ENCODE data around the gene ABI2. TPM values are rescaled to one million over a fixed set of nuclear protein-coding genes. Genes with fewer than 3 reads are reported as not detected.

Gene ABI2
- total RNA-seq, 1 donor from 2014 or later = 85.4 TPM

DNA sequence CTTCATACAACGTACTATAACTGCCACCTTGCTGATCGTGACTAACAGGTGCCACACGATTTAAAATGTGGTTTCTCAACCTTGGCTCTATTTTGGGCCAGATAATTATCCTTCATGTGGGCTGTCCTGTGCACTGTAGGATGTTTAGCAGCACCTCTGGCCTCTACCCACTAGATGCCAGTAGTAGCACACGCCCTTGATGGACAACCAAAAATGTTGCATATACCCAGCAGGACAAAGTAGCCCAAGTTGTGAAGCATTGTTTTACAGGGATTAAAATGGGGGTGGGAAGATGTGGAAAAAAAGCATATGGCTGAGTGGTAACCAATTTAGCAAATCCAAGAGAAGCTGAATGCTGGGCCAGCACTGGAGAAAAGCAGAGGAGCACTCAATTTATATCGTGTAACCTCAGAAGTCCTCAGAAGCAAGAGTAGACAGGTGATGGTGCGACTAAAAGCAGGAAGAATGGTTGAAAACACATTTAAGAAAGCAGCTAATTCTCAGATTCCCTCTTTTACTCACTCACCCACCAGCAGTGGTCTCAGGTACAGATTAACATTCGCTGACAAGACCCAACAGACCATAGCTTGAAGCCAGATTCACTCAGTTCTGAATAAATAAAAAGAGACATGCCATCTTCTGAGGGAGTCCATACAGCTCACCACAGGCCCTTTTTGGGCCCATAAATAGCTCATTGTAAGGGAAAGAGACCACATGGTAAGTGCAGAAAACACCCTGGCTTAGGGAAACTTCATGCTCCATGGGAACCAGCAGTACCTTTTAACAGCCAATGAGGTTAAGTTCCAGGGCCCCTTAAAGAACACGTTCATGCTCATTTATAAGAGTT lies 156.3 kb downstream of the ABI2 start:
- H3K36me3 Mint-ChIP-seq (ENCODE audit: unreplicated experiment) = peaks cover 20% of the 10 kb centered on the region
- H3K27ac Mint-ChIP-seq (ENCODE audit: unreplicated experiment) = peak overlapping the region; percentile 39
- no peak overlapping the region for H3K4me3 Mint-ChIP-seq (ENCODE audit: unreplicated experiment)

DNA sequence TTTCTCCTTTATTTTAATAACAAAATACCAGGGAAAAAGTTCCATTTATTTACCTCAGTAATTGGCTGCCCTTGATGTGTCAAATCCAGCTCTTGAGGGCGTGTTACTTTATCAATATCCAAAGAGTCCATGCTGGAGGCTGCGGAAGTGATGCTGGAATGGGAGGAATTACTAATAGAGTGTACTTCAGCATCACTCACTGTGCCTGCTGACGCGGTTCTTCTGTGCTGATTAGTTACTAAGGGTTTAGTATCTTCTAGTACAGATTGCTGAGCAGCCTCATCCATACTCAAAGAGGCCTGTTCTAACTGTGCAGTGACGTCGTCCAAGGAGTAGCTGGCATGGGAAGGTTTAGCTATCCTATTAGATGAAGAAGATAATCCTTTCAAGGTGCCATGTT lies 161.3 kb downstream of the ABI2 start:
- H3K36me3 Mint-ChIP-seq (ENCODE audit: unreplicated experiment) = peaks cover 32% of the 10 kb centered on the region

More for the DNA sequence above, 156.3 kb downstream of the ABI2 start:
- TF ChIP-seq, protein P1, sequence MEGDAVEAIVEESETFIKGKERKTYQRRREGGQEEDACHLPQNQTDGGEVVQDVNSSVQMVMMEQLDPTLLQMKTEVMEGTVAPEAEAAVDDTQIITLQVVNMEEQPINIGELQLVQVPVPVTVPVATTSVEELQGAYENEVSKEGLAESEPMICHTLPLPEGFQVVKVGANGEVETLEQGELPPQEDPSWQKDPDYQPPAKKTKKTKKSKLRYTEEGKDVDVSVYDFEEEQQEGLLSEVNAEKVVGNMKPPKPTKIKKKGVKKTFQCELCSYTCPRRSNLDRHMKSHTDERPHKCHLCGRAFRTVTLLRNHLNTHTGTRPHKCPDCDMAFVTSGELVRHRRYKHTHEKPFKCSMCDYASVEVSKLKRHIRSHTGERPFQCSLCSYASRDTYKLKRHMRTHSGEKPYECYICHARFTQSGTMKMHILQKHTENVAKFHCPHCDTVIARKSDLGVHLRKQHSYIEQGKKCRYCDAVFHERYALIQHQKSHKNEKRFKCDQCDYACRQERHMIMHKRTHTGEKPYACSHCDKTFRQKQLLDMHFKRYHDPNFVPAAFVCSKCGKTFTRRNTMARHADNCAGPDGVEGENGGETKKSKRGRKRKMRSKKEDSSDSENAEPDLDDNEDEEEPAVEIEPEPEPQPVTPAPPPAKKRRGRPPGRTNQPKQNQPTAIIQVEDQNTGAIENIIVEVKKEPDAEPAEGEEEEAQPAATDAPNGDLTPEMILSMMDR (IDR thresholded peaks at IDR 0.05) = peak; percentile 61
- no peak for DNase-seq (ENCODE audit: extremely low spot score, unreplicated experiment)
- no peaks in the 10 kb centered on the region for H3K27me3 Mint-ChIP-seq (ENCODE audit: unreplicated experiment)
- no peaks in the 10 kb centered on the region for H3K9me3 Mint-ChIP-seq (ENCODE audit: unreplicated experiment)
- H3K4me1 Mint-ChIP-seq (ENCODE audit: unreplicated experiment) = no peaks in the 10 kb centered on the region

DNA sequence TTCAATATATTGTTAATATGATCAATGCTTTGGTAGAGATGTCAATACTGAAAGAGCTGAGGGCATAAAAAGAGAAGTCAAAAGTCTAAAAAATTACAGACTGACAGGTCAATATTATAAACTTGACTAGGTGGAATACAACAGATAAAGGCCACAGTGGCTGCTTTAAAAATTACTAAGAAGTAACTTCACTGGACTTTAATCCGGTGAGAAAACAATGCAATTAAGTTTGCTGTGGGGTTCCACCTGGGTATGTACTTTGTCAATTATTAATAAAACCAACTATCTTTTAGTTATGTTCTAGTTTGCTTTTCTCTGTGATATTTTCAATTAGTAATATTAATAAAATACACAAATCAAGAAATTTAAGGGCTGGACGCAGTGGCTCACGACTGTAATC lies 162.2 kb downstream of the ABI2 start:
- no peaks in the 10 kb centered on the region for H3K9me3 Mint-ChIP-seq (ENCODE audit: unreplicated experiment)
- no peak overlapping the region for H3K27ac Mint-ChIP-seq (ENCODE audit: unreplicated experiment)
- peaks cover 37% of the 10 kb centered on the region for H3K36me3 Mint-ChIP-seq (ENCODE audit: unreplicated experiment)
- DNase-seq (ENCODE audit: extremely low spot score, unreplicated experiment) = no peak
- H3K27me3 Mint-ChIP-seq (ENCODE audit: unreplicated experiment) = no peaks in the 10 kb centered on the region
- peaks cover 8% of the 10 kb centered on the region for H3K4me1 Mint-ChIP-seq (ENCODE audit: unreplicated experiment)
- H3K4me3 Mint-ChIP-seq (ENCODE audit: unreplicated experiment) = no peak overlapping the region
- TF ChIP-seq, protein P1 (IDR thresholded peaks at IDR 0.05) = no peak

More for the DNA sequence above, 161.3 kb downstream of the ABI2 start:
- Mint-ChIP-seq H3K4me3 (ENCODE audit: unreplicated experiment) (no peak overlapping the region), H3K27me3 (ENCODE audit: unreplicated experiment) (no peaks in the 10 kb centered on the region), H3K9me3 (ENCODE audit: unreplicated experiment) (no peaks in the 10 kb centered on the region), H3K27ac (ENCODE audit: unreplicated experiment) (no peak overlapping the region), H3K4me1 (ENCODE audit: unreplicated experiment) (peaks cover 8% of the 10 kb centered on the region)
- TF ChIP-seq, protein P1 (IDR thresholded peaks at IDR 0.05) = no peak
- no peak for DNase-seq (ENCODE audit: extremely low spot score, unreplicated experiment)

DNA sequence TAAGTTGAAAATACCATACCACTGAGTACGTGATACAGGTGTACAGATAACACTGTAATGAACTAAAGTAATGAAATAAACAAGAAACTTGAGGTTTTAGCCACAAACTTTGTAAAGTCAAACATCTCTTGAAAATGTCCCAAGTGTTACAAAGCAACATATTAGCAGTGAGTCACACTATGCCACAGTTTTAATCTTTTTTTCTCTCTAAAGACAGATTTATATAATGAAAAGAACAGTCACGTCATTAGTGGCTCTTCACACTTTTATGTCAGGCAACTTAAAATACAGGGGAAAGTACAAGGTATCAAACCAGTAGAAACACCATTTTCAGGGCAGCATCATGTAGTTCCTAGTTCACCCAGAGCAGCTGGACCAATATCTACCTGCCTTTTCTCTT lies 164.8 kb downstream of the ABI2 start:
- no peak for DNase-seq (ENCODE audit: extremely low spot score, unreplicated experiment)
- no peaks in the 10 kb centered on the region for H3K9me3 Mint-ChIP-seq (ENCODE audit: unreplicated experiment)
- no peak overlapping the region for H3K4me3 Mint-ChIP-seq (ENCODE audit: unreplicated experiment)
- H3K27ac Mint-ChIP-seq (ENCODE audit: unreplicated experiment) = no peak overlapping the region
- H3K27me3 Mint-ChIP-seq (ENCODE audit: unreplicated experiment) = no peaks in the 10 kb centered on the region
- TF ChIP-seq, protein P1 (IDR thresholded peaks at IDR 0.05) = no peak
- peaks cover 8% of the 10 kb centered on the region for H3K4me1 Mint-ChIP-seq (ENCODE audit: unreplicated experiment)
- H3K36me3 Mint-ChIP-seq (ENCODE audit: unreplicated experiment) = peaks cover 32% of the 10 kb centered on the region

Other genes with a start within 250 kb of the ABI2 start
- 32.4 and 33.4 TPM in 2 replicates for gene CYP20A1, start 89.4 kb upstream of the ABI2 start, total RNA-seq
- gene RAPH1, start 206.9 kb downstream of the ABI2 start, total RNA-seq = 37.0 and 38.6 TPM in 2 replicates

Data from osteocyte (in vitro differentiated cells).